ENCODE data around the gene VMO1.

VMO1 gene

GRCh38 chr17:4751932-4752331 lies 34.2 kb downstream of the VMO1 start:
- no peak for DNase-seq

GRCh38 chr17:4750606-4751005 lies 35.6 kb downstream of the VMO1 start:
- no peak for DNase-seq

GRCh38 chr17:4748686-4749085 lies 37.5 kb downstream of the VMO1 start:
- no peak for DNase-seq

GRCh38 chr17:4747847-4748246 lies 38.3 kb downstream of the VMO1 start:
- DNase-seq = no peak

DNA sequence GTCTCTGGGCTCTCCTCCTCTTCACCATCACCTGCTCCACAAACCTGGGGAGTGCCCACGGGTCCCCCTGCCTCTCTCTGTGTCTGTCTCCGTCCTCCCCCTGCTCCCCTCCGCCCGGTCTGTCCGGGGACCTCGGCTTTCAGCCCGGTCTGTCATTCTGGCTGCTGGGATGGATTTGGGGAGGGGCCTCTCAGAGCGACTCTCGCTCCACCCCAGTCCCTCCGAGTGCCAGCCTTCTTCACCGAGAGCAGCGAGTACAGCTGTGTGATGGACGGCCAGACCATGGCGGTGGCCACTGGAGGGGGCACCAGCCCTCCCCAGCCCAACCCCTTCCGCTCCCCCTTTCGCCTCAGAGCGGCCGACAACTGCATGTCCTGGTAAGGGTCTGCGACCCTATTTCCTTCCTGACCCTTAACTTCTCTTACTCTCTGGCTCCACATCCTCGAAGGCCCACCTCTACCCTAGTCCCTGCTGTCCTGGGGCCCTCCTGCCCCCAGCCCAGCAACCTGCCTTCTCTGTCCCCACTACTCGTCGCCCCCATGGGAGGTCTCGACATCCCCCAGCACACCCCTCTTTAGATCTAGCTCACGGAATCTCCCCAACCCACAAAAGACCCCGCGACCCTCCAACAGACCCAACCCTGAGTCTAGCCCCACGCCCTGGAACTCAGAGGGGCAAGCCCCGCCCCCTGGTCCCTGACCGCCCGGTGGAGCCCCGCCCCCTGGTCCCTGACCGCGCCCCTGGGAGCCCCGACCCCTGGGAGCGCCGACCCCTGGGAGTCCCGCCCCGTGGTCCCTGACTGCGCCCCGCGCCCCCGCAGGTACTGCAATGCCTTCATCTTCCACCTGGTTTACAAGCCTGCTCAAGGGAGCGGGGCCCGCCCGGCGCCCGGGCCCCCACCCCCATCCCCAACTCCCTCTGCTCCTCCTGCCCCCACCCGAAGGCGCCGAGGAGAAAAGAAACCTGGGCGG lies 40.9 kb downstream of the VMO1 start:
- DNase-seq = peak; percentile 25

DNA sequence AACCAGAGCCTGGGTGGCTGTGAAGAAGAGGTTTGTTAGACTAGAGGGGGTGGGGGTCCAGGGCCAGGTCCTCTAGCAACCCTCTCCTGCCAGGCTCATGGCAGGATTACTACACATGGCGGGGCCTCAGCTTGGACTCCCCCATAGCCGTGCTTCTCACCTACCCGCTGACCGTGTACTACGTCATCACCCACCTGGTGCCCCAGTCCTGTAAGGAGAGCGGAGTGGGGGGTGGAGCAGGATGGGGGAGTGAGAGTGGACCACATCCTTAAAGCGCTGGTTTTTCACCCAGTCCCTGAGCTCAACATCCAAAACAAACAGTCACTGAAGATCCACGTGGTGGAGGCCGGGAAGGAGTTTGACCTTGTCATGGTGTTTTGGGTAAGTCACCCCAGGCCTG lies 42.3 kb downstream of the VMO1 start:
- DNase-seq = no peak

DNA sequence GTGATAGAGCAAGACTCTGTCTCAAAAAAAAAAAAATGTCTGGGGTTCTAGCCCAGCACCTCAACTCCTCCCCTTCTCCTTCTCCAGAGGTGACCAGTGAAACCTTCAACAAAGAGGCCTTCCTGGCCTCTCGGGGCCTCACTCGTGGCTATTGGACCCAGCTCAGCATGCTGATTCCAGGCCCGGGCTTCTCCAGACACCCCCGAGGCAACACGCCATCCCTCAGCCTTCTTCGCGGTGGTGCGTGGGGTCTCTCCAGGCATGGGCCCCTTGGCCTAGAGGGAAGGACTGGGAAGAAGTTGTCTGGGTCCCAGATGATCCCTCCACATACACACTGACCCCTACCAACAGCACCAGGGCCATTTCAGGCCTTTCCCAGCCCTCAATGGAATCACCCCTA lies 42.9 kb downstream of the VMO1 start:
- no peak for DNase-seq

DNA sequence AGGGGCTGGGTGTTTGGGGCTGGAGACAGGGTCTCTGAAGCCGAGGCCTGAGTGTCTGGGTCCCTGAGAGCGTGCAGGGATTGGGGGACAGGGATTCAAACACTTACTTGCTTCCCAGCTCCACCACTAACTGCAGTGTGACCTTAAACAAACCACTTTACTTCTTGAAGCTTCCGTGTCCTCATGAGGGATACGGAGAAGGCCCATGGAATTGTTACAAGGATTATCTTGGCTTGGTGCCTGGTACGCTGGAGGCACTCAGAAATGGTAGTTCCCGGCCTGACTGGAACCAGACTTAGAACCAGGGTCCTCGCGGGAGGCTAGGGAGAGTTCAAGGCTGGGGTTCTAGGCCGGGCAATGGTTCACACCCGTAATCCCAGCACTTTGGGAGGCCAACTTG lies 43.5 kb downstream of the VMO1 start:
- DNase-seq = no peak

- no peak for DNase-seq
These were observed 44.0 kb downstream of the VMO1 start for GRCh38 chr17:4742133-4742532.

DNA sequence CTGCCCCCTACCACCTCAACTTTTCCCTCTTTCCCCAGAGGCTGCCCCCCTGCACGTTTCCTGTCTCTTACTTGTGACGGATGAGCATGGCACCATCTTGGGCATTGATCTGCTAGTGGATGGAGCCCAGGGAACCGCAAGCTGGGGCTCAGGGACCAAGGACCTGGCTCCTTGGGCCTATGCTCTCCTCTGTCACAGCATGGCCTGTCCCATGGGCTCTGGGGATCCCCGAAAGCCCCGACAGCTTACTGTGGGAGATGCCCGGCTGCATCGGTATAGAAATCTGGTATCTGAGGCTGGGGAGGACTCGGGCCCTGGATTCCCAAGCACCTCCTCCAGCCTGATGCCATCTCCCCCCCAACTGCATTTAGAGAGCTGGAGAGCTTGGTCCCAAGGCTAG lies 44.6 kb downstream of the VMO1 start:
- DNase-seq = no peak

DNA sequence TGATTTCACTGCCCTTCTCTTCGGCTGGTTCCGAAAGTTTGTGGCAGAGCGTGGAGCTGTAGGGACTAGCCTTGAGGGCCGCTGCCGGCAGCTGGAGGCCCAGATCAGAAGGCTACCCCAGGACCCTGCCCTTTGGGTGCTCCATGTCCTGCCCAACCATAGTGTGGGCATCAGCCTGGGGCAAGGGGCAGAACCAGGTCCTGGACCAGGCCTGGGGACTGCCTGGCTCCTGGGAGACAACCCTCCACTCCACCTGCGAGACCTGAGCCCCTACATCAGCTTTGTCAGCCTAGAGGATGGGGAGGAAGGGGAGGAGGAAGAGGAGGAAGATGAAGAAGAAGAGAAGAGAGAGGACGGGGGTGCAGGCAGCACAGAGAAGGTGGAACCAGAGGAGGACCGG lies 45.6 kb downstream of the VMO1 start:
- DNase-seq = no peak

- DNase-seq = no peak
These were observed 46.2 kb downstream of the VMO1 start for GRCh38 chr17:4740025-4740351.

GRCh38 chr17:4739122-4740024 lies 46.8 kb downstream of the VMO1 start, which contains the start of the genes CXCL16 and ZMYND15:
Gene CXCL16 (minus strand): TSS chr17:4739928. CDS start chr17:4739339, 589 bp downstream.
Gene ZMYND15 (plus strand): TSS chr17:4739833. CDS start chr17:4740549, 716 bp downstream.
- peak; percentile 74 for DNase-seq

DNA sequence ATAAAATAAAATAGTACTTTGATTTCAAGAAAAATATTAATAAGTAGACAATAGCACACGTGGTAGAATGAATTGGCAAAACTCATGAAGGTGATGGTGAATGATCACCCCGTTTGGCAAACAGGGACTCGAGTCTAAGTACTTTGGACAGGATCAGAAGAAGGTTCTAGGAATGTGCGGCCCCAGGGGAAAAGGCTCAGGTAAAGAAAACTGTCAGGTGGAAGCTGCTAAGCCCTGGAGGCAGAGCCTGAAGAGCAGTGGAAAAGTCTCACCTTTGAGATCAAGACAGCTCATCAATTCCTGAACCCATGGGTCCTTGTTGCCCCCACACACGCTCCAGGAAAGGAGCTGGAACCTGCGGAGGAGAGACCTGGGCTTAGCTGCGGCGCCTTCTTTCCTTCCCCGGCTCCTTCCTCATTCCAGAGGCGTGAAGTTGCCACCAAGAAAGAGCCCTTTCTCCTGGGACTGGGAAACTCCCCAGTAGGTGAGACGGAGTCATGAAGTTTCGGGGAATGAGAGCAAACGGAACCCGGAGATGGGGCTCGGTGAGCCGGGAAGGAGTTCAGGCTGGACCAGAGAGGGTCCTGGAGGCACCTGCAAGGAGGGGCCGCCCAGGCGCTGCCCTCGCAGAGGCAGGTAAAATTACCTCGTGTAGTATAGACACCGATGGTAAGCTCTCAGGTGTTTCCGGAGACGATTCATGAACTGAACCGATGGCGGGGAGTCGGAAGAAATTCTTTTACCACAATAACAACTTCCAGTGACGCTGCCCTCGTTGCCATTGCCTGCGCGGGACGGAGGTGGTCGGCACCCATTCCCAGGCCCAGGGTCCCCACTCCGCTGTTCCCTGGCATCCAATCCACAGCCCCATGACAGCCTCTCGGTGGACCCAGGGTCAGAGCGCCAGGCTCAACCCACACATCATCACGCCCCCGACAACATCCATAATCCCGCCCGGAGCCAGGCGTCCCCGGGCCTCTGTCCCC lies 47.7 kb downstream of the VMO1 start:
- DNase-seq = no peak

DNA sequence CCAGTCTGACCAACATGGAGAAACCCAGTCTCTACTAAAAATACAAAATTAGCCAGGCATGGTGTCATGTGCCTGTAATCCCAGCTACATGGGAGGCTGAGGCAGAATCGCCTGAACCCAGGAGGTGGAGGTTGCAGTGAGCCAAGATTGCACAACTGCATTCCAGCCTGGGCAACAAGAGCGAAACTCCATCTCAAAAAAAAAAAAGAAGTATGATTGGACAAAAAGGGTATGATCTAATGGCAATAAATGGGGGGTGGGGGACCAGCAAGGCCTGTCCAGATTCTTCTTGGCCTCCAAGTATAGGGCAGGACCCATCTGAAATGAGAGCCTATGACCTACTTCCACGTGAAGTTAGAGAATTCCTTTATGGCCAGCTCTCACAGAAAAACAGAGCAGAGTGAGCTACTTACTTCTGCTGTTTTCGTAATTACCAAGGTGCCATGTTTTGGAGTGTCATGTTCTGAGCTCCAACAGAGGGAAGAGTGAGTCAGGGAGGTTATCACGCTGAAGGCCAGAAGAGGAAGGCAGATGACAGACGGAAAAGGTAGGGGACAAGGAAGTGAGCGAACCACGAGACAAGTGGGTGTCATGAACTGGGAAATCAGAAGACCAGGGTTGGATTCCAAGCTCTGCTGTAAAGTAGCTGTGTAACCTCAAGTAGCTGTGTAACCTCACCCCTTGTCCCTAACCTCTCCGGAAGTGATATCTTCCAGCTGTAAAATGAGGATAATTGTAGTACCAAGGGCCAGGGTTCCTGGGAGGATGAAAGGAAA lies 50.1 kb downstream of the VMO1 start:
- DNase-seq = no peak
